Measurements from ENCODE around the gene ZFR. TPM values are rescaled to one million over a fixed set of nuclear protein-coding genes. Genes with fewer than 3 reads are reported as not detected.

The ZFR gene
- total and polyA plus RNA-seq, 9 of the 15 experiments (the other 6 are each of a cell fraction or from before 2014, with no cell fraction given) = 35.5 to 108 (median 71.1) TPM

GRCh38 chr5:32403760-32404159 is 40.8 kb downstream of the ZFR start:
- Histone ChIP-seq H3K27ac (ENCODE audit: extremely low read depth, low read depth, low read length) (no peak overlapping the region), H3K9ac (ENCODE audit: insufficient read depth in 1 of 2, low read depth in 2 of 2, low read length in 2 of 2) (no peak overlapping the region), H2AFZ (ENCODE audit: low read depth, low read length) (no peak overlapping the region), H3K79me2 (ENCODE audit: control insufficient read depth, insufficient read depth, low read length) (no peaks in the 10 kb centered on the region), H3K9me3 (replicated peaks; ENCODE audit: control insufficient read depth, insufficient read depth, low read depth, low read length) (no peaks in the 10 kb centered on the region), H4K20me1 (replicated peaks; ENCODE audit: control insufficient read depth, insufficient read depth, low read length) (no peaks in the 10 kb centered on the region), H3K9me1 (ENCODE audit: control insufficient read depth, insufficient read depth, low read length) (no peaks in the 10 kb centered on the region), H3K4me2 (ENCODE audit: insufficient read depth, low read length) (no peak overlapping the region), H3K27me3 (ENCODE audit: control insufficient read depth in 2 of 2, insufficient read depth in 2 of 2, low read length in 2 of 2) (no peaks in the 10 kb centered on the region), H3K4me1 (replicated peaks in 1 of 2; ENCODE audit: control insufficient read depth in 2 of 2, insufficient read depth in 2 of 2, low read length in 2 of 2) (no peaks in the 10 kb centered on the region), H3K4me3 (no peak overlapping the region), H3K36me3 (ENCODE audit: control insufficient read depth, insufficient read depth, low read length) (peaks cover 100% of the 10 kb centered on the region)
- ChIA-PET CTCF (ENCODE audit: low intra/inter-chr PET ratio) (no interaction called here), POLR2A (interaction anchor here (0.6 to 1.6 kb wide), 3 partner anchors 8 to 22 kb away, joined by 3 to 8 read pairs (median 5); no protein-coding TSS in a partner anchor)
- 95% methylated on average over 6 of the region's 6 CpGs for WGBS (ENCODE audit: insufficient coverage, low coverage, missing lambda C conversion rate)
- DNase-seq (ENCODE audit: extremely low read depth in 1 of 4, low spot score in 3 of 4) = no peak
- in situ Hi-C loops (cut with MboI) = no loop called here
- ATAC-seq = no peak
- no peak for TF ChIP-seq FOXA1 (IDR thresholded peaks at IDR 0.05; ENCODE audit: borderline replicate concordance)
- no peak for TF ChIP-seq ZNF140 (CRISPR knock-in tag; IDR thresholded peaks at IDR 0.05)
- no peak for TF ChIP-seq GTF2B (IDR thresholded peaks at IDR 0.05; ENCODE audit: extremely low read depth, insufficient read length)
- TF ChIP-seq MED1 (CRISPR knock-in tag; IDR thresholded peaks at IDR 0.05; ENCODE audit: borderline replicate concordance) = no peak
- TF ChIP-seq, protein P1, sequence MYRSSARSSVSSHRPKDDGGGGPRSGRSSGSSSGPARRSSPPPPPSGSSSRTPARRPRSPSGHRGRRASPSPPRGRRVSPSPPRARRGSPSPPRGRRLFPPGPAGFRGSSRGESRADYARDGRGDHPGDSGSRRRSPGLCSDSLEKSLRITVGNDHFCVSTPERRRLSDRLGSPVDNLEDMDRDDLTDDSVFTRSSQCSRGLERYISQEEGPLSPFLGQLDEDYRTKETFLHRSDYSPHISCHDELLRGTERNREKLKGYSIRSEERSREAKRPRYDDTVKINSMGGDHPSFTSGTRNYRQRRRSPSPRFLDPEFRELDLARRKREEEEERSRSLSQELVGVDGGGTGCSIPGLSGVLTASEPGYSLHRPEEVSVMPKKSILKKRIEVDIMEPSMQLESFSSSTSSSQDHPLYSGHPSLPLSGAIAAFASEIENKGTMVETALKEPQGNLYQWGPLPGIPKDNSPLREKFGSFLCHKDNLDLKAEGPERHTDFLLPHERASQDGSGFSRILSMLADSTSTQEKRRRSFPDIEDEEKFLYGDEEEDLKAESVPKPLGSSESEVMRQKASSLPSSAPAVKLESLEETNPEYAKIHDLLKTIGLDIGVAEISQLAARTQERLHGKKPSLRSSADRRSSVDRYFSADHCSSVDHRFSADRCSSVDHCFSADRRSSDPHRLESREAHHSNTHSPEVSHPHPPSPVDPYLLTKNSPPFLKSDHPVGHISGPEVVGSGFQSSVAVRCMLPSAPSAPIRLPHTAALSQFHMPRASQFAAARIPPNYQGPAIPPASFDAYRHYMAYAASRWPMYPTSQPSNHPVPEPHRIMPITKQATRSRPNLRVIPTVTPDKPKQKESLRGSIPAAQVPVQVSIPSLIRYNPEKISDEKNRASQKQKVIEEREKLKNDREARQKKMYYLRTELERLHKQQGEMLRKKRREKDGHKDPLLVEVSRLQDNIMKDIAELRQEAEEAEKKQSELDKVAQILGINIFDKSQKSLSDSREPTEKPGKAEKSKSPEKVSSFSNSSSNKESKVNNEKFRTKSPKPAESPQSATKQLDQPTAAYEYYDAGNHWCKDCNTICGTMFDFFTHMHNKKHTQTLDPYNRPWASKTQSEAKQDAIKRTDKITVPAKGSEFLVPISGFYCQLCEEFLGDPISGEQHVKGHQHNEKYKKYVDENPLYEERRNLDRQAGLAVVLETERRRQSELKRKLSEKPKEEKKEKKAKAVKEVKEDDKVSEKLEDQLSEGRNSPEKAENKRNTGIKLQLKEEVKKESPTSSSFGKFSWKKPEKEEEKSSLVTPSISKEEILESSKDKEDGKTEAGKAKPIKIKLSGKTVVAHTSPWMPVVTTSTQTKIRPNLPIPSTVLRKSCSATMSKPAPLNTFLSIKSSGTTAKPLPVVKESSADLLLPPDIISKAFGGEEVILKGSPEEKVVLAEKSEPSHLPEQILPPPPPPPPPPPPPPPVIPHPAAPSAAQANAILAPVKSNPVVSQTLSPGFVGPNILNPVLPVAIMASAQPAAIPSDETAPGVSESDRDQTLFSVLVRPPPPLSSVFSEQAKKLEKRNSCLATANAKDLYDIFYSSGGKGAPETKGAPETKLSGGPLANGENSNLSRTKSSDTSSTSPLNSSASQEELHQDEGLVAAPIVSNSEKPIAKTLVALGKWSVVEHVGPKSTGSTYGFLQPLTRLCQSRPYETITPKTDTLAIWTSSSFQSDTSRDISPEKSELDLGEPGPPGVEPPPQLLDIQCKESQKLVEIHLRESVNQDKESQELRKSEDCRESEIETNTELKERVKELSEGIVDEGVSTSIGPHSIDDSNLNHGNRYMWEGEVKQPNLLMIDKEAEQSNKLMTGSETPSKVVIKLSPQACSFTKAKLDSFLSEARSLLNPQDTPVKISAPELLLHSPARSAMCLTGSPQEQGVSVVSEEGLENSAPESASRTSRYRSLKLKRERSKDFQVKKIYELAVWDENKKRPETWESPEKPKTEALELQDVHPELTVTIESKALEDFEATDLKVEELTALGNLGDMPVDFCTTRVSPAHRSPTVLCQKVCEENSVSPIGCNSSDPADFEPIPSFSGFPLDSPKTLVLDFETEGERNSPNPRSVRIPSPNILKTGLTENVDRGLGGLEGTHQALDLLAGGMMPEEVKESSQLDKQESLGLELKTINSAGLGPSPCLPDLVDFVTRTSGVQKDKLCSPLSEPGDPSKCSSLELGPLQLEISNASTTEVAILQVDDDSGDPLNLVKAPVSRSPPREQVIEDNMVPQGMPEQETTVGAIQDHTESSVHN (IDR thresholded peaks at IDR 0.05; ENCODE audit: borderline replicate concordance in 1 of 2, low read depth in 1 of 2) = no peak
- TF ChIP-seq, protein P2, sequence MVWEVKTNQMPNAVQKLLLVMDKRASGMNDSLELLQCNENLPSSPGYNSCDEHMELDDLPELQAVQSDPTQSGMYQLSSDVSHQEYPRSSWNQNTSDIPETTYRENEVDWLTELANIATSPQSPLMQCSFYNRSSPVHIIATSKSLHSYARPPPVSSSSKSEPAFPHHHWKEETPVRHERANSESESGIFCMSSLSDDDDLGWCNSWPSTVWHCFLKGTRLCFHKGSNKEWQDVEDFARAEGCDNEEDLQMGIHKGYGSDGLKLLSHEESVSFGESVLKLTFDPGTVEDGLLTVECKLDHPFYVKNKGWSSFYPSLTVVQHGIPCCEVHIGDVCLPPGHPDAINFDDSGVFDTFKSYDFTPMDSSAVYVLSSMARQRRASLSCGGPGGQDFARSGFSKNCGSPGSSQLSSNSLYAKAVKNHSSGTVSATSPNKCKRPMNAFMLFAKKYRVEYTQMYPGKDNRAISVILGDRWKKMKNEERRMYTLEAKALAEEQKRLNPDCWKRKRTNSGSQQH (CRISPR knock-in tag; IDR thresholded peaks at IDR 0.05) = no peak
- TF ChIP-seq SMAD3 (CRISPR knock-in tag; conservative IDR thresholded peaks at IDR 0.05) = no peak
- no peak for TF ChIP-seq FOXK2 (conservative IDR thresholded peaks at IDR 0.05 in 1 of 2, IDR thresholded peaks at IDR 0.05 in 1 of 2; ENCODE audit: low read depth in 2 of 2)
- no peak for TF ChIP-seq CBX3 (IDR thresholded peaks at IDR 0.05; ENCODE audit: borderline replicate concordance in 1 of 2, low read length in 2 of 2)
- no peak for TF ChIP-seq PREB (CRISPR knock-in tag; IDR thresholded peaks at IDR 0.05)
- no TSS peak for BruUV-seq (replicated peaks)
- no peak for FAIRE-seq
- intact Hi-C loops (cut with micrococcal nuclease) = no loop called here
